ENCODE measurements around the gene NFIA.

The NFIA gene

GRCh38 chr1:61095470-61095812 lies 13.1 kb downstream of the NFIA start:
- in situ Hi-C loops (cut with HindIII; ENCODE audit: low sequenced_read_pairs): no loop called here
- no peak overlapping the region for H3K4me3 ChIP-seq (ENCODE audit: low read depth, low read length)
- no peak for DNase-seq (ENCODE audit: low read depth, low spot score)
- TF ChIP-seq CTCF (IDR thresholded peaks at IDR 0.05; ENCODE audit: low read depth, low read length): no peak

DNA sequence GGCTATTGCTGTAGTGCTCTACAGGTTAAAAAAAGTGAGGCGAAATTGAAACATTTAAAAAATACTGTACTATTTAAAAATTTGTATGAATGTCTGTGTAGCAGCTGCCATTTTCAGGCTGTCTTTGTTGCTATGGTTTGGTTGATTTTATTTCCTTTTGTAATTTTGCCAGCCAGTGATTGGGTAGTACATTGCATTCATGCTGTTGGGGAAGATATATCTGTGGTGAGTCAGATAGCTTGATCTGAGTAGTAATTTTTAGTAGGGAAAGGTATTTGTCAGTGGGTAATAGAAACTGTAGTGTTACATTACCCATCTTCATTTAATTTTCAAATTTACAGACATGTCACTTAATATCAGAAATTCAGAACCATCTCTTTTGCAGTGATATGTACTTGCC lies 15.0 kb downstream of the NFIA start:
- in situ Hi-C loops (cut with HindIII; ENCODE audit: low sequenced_read_pairs): no loop called here
- peak; percentile 72 for DNase-seq (ENCODE audit: low read depth, low spot score)
- H3K4me3 ChIP-seq (ENCODE audit: low read depth, low read length): no peak overlapping the region
- no peak for TF ChIP-seq CTCF (IDR thresholded peaks at IDR 0.05; ENCODE audit: low read depth, low read length)

DNA sequence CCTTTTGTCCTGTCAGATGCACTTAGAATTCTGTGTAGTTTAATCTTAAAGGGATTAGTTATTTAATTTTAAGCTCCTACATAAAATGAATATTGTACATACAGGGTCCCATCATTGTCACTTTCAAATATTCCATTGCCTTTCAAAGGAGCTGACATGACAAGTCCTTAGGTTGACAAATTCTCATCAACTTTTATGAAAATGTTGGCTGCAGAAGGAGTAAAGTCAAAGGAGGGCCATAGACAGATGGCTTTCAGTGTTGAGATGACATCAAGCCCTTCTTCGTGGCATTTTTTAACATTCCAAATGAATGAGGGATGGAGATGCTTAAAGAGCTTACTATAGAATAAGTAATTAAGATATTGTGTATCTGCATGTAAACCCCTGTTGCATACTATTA lies 15.4 kb downstream of the NFIA start:
- in situ Hi-C loops (cut with HindIII; ENCODE audit: low sequenced_read_pairs): no loop called here
- no peak for TF ChIP-seq CTCF (IDR thresholded peaks at IDR 0.05; ENCODE audit: low read depth, low read length)
- no peak for DNase-seq (ENCODE audit: low read depth, low spot score)
- no peak overlapping the region for H3K4me3 ChIP-seq (ENCODE audit: low read depth, low read length)

GRCh38 chr1:61098333-61098732 lies 16.0 kb downstream of the NFIA start:
- no peak overlapping the region for H3K4me3 ChIP-seq (ENCODE audit: low read depth, low read length)
- in situ Hi-C loops (cut with HindIII; ENCODE audit: low sequenced_read_pairs): no loop called here
- TF ChIP-seq CTCF (IDR thresholded peaks at IDR 0.05; ENCODE audit: low read depth, low read length): no peak
- no peak for DNase-seq (ENCODE audit: low read depth, low spot score)

GRCh38 chr1:61098906-61099437 lies 16.6 kb downstream of the NFIA start:
- TF ChIP-seq CTCF (IDR thresholded peaks at IDR 0.05; ENCODE audit: low read depth, low read length): no peak
- H3K4me3 ChIP-seq (ENCODE audit: low read depth, low read length): no peak overlapping the region
- in situ Hi-C loops (cut with HindIII; ENCODE audit: low sequenced_read_pairs): no loop called here
- DNase-seq (ENCODE audit: low read depth, low spot score): no peak

DNA sequence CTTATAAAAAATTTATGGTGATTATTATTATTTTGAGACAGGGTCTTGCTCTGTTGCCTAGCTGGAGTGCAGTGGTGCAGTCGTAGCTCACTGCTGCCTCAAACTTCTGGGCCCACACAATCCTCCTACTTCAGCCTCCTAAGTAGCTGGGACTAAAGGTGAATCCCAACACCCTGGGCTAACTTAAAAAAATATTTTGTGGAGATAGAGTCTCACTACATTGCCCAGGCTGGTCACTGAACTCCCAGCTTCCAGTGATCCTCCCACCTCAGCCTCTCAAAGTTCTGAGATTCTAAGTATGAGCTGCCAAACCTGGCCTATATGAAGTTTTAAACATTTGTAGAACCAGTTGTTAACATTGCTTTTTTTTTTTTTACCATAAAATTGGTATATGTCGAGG lies 18.2 kb downstream of the NFIA start:
- TF ChIP-seq CTCF (IDR thresholded peaks at IDR 0.05; ENCODE audit: low read depth, low read length): no peak
- H3K4me3 ChIP-seq (ENCODE audit: low read depth, low read length): no peak overlapping the region
- no peak for DNase-seq (ENCODE audit: low read depth, low spot score)
- in situ Hi-C loops (cut with HindIII; ENCODE audit: low sequenced_read_pairs): no loop called here

- no peak for DNase-seq (ENCODE audit: low read depth, low spot score)
- in situ Hi-C loops (cut with HindIII; ENCODE audit: low sequenced_read_pairs): no loop called here
- no peak overlapping the region for H3K4me3 ChIP-seq (ENCODE audit: low read depth, low read length)
- no peak for TF ChIP-seq CTCF (IDR thresholded peaks at IDR 0.05; ENCODE audit: low read depth, low read length)
Measured at GRCh38 chr1:61101536-61101935, 19.2 kb downstream of the NFIA start.

Data from astrocyte of the spinal cord (primary cell).